H1 (cell line): Measurements from ENCODE around the gene BTBD16. TPM values are rescaled to one million over a fixed set of nuclear protein-coding genes. Genes with fewer than 3 reads are reported as not detected.
A peak's percentile ranks its signal among the peaks of the same experiment; 100 is the strongest.

Experiments used
- CTCF ChIA-PET: fragments of 300-600 bp; sonication (Branson Sonifier 250); formaldehyde crosslinking; loops from one replicate; lab custom pipeline; 2021; ENCODE audit not compliant: partially characterized antibody; lab: Charles Lee
- POLR2A ChIA-PET: fragments of 300-600 bp; sonication (Branson Sonifier 250); formaldehyde crosslinking; loops from one replicate; lab custom pipeline; 2021; ENCODE audit warnings: inconsistent platforms; ENCODE audit not compliant: partially characterized antibody; lab: Charles Lee
- DNase-seq, 2 experiments: peaks; one replicate each; pipeline versions ENCODE4 v3.0.0 to v3.0.0-alpha.2; 2010 to 2022; ENCODE audit warnings: low spot score in 2 of 2, low read depth in 1 of 2, mixed read lengths in 1 of 2
- FAIRE-seq: peaks from 2 replicates; lab custom pipeline; 2011; peaks lifted over from hg19 to GRCh38; lab: Jason Lieb, UNC
- H2AFZ ChIP-seq: 2 replicates; pipeline ENCODE4 v1.8.1; 2012; ENCODE audit warnings: low read length, inconsistent platforms
- H2AK5ac ChIP-seq: 2 replicates; pipeline ENCODE4 v1.6.1; 2013; ENCODE audit warnings: low read depth, low read length
- H2BK120ac ChIP-seq: replicated peaks from 2 replicates; pipeline ENCODE3; 2013; ENCODE audit warnings: low read depth, low read length, inconsistent platforms
- H2BK12ac ChIP-seq: 2 replicates; pipeline ENCODE4 v1.6.1; 2013; ENCODE audit warnings: low read depth, low read length
- H2BK15ac ChIP-seq: 2 replicates; pipeline ENCODE4 v1.6.1; 2013; ENCODE audit warnings: low read length
- H2BK20ac ChIP-seq: 2 replicates; pipeline ENCODE4 v1.6.1; 2013; ENCODE audit warnings: low read length
- H2BK5ac ChIP-seq: 2 replicates; pipeline ENCODE4 v1.6.1; 2013; ENCODE audit warnings: low read depth, low read length
- H3K14ac ChIP-seq: 2 replicates; pipeline ENCODE4 v1.6.1; 2013; ENCODE audit warnings: inconsistent platforms; ENCODE audit not compliant: insufficient read length
- H3K18ac ChIP-seq: 2 replicates; pipeline ENCODE4 v1.6.1; 2013; ENCODE audit warnings: low read length; ENCODE audit errors: extremely low read depth
- H3K23ac ChIP-seq: 2 replicates; pipeline ENCODE4 v1.6.1; 2013; ENCODE audit warnings: inconsistent platforms; ENCODE audit not compliant: insufficient read length
- H3K23me2 ChIP-seq: 2 replicates; pipeline ENCODE4 v1.6.1; 2013; ENCODE audit warnings: low read depth, low read length
- H3K27ac ChIP-seq: 2 replicates; pipeline ENCODE4 v1.6.1; 2011; ENCODE audit warnings: low read depth, low read length, inconsistent platforms
- H3K27me3 ChIP-seq, 4 experiments: replicated peaks in 1 of 4; 1 replicate in 1 of 4; 2 replicates in 3 of 4; pipeline versions ENCODE4 v1.6.1 to v1.8.1; 2011 to 2013; ENCODE audit warnings: low read length in 3 of 4, mild to moderate bottlenecking in 3 of 4, inconsistent platforms in 2 of 4, mixed read lengths in 2 of 4, moderate library complexity in 1 of 4; ENCODE audit not compliant: control insufficient read depth in 3 of 4, insufficient read depth in 3 of 4; ENCODE audit errors: extremely low read depth in 1 of 4
- H3K36me3 ChIP-seq, 4 experiments: 2 replicates each; pipeline versions ENCODE4 v1.6.1 to v1.8.1; 2011 to 2013; ENCODE audit warnings: mild to moderate bottlenecking in 4 of 4, low read length in 3 of 4, moderate library complexity in 2 of 4, control low read depth in 1 of 4, inconsistent platforms in 1 of 4; ENCODE audit not compliant: insufficient read depth in 4 of 4, control insufficient read depth in 2 of 4
- H3K4ac ChIP-seq: replicated peaks from 2 replicates; pipeline ENCODE3; 2013; ENCODE audit warnings: low read length, low read depth, mixed read lengths, inconsistent platforms; ENCODE audit not compliant: insufficient read length
- H3K4me1 ChIP-seq, 4 experiments: replicated peaks in 1 of 4; 1 replicate in 1 of 4; 2 replicates in 3 of 4; pipeline versions ENCODE4 v1.6.1 to v1.8.1; 2011 to 2013; ENCODE audit warnings: low read length in 3 of 4, inconsistent platforms in 2 of 4, mixed read lengths in 1 of 4; ENCODE audit not compliant: insufficient read depth in 4 of 4, control insufficient read depth in 3 of 4
- H3K4me2 ChIP-seq, 2 experiments: 2 replicates each; pipeline versions ENCODE4 v1.6.1 to v1.8.1; 2011 to 2013; ENCODE audit warnings: low read depth in 2 of 2, low read length in 2 of 2, control low read depth in 1 of 2, inconsistent platforms in 1 of 2, mild to moderate bottlenecking in 1 of 2; ENCODE audit not compliant: insufficient read depth in 1 of 2
- H3K4me3 ChIP-seq, 4 experiments: fragments of 200-600, 300-600 bp in 1 of 4; sonication (generic), shearing (Covaris generic), sonication (Bioruptor Twin) in 1 of 4; 2 replicates each; pipeline versions ENCODE4 v1.5.1 to v1.8.1; 2011 to 2016; ENCODE audit warnings: low read length in 4 of 4, low read depth in 3 of 4, control low read depth in 2 of 4, inconsistent platforms in 2 of 4, mild to moderate bottlenecking in 2 of 4, mixed read lengths in 1 of 4, moderate library complexity in 1 of 4; ENCODE audit not compliant: insufficient read depth in 2 of 4; ENCODE audit errors: extremely low read depth in 1 of 4
- H3K56ac ChIP-seq: replicated peaks from 2 replicates; pipeline ENCODE3; 2013; ENCODE audit warnings: low read depth, mild to moderate bottlenecking, mixed read lengths, low read length, inconsistent platforms; ENCODE audit not compliant: insufficient read length
- H3K79me1 ChIP-seq: 2 replicates; pipeline ENCODE4 v1.6.1; 2013; ENCODE audit warnings: low read depth, low read length, control low read depth
- H3K79me2 ChIP-seq, 2 experiments: 2 replicates each; pipeline versions ENCODE4 v1.6.1 to v1.8.1; 2012 to 2013; ENCODE audit warnings: low read length in 2 of 2, mild to moderate bottlenecking in 2 of 2, inconsistent platforms in 1 of 2; ENCODE audit not compliant: insufficient read depth in 2 of 2, control insufficient read depth in 1 of 2
- H3K9ac ChIP-seq, 4 experiments: replicated peaks in 1 of 4; 1 replicate in 1 of 4; 2 replicates in 3 of 4; pipeline versions ENCODE4 v1.6.1 to v1.8.1; 2011 to 2013; ENCODE audit warnings: low read depth in 3 of 4, low read length in 3 of 4, control low read depth in 2 of 4, mild to moderate bottlenecking in 2 of 4, moderate library complexity in 2 of 4, inconsistent platforms in 1 of 4; ENCODE audit errors: extremely low read depth in 1 of 4
- H3K9me3 ChIP-seq, 2 experiments: 2 replicates each; pipeline versions ENCODE4 v1.6.1 to v1.8.1; 2012 to 2013; ENCODE audit warnings: mild to moderate bottlenecking in 2 of 2, moderate library complexity in 2 of 2, control low read depth in 1 of 2, inconsistent platforms in 1 of 2, low read depth in 1 of 2, low read length in 1 of 2, mixed read lengths in 1 of 2; ENCODE audit not compliant: insufficient read depth in 2 of 2
- H4K20me1 ChIP-seq, 2 experiments: replicated peaks in 1 of 2; 2 replicates each; pipeline versions ENCODE3 to v1.8.1; 2011 to 2013; ENCODE audit warnings: inconsistent platforms in 2 of 2, low read length in 2 of 2, mild to moderate bottlenecking in 1 of 2; ENCODE audit not compliant: insufficient read depth in 2 of 2, control insufficient read depth in 1 of 2
- H4K5ac ChIP-seq: 2 replicates; pipeline ENCODE4 v1.6.1; 2013; ENCODE audit warnings: low read length, low read depth, mixed read lengths, inconsistent platforms; ENCODE audit not compliant: insufficient read length
- H4K8ac ChIP-seq: 2 replicates; pipeline ENCODE4 v1.8.0; 2013; ENCODE audit warnings: mild to moderate bottlenecking, moderate library complexity, low read length, inconsistent platforms; ENCODE audit not compliant: insufficient read depth; ENCODE audit errors: extremely low read depth
- H4K91ac ChIP-seq: replicated peaks from 2 replicates; pipeline ENCODE3; 2013; ENCODE audit warnings: low read length, mixed read lengths, inconsistent platforms; ENCODE audit not compliant: insufficient read length
- BRCA1 ChIP-seq: IDR thresholded peaks from 2 replicates; pipeline ENCODE4 v1.6.1; 2012; ENCODE audit warnings: low read depth, low read length, improper control_type of control experiment
- CBX8 ChIP-seq: fragments of 300-800, 300-1000 bp; sonication (generic); IDR thresholded peaks from 2 replicates; pipeline ENCODE4 v1.7.1; 2016; ENCODE audit warnings: low read depth, low read length, borderline replicate concordance
- EGR1 ChIP-seq: IDR thresholded peaks from 2 replicates; pipeline ENCODE4 v1.6.1; 2011; ENCODE audit warnings: low read depth, low read length, borderline replicate concordance
- WGBS, 2 experiments: shearing (Covaris generic) in 1 of 2; methylation state at CpG; one replicate each; pipeline versions ENCODE4 v1.1.6 to v1.1.7; 2013 to 2015; ENCODE audit warnings: low lambda C conversion rate in 2 of 2, mixed read lengths in 2 of 2, inconsistent platforms in 1 of 2, low coverage in 1 of 2, missing lambda C conversion rate in 1 of 2; ENCODE audit not compliant: insufficient replicate concordance in 2 of 2, insufficient coverage in 1 of 2, insufficient read length in 1 of 2; ENCODE audit errors: extremely low coverage in 1 of 2, missing lambda C conversion rate in 1 of 2; 5-methylcytosine and 5-hydroxymethylcytosine counted together
- polyA plus RNA-seq, 7 experiments: library from polyadenylated mRNA; depleted of rRNA in 3 of 7; stranded (reverse) in 5 of 7; unstranded in 2 of 7; fragments of >200 nt in 5 of 7; fragments of 200-250 nt in 2 of 7; gene quantifications; 1 replicate in 5 of 7; 2 replicates in 1 of 7; 4 replicates in 1 of 7; pipeline versions ENCODE4 v1.2.1 to v1.2.3, GENCODE V29; 2011 to 2013; ENCODE audit warnings: missing spikeins in 2 of 7, mixed read lengths in 2 of 7
- total RNA-seq: library from RNA; stranded (reverse); fragmentation: NEBNext Ultra II Directional; extraction: Animal tissue kit (Norgen Biotek cat#: 25700); gene quantifications from 2 replicates; pipeline ENCODE4 v1.2.1, GENCODE V29; 2021

BTBD16 gene
- total and polyA plus RNA-seq, 2 of the 8 experiments (the other 6 are each of a cell fraction or from before 2014, with no cell fraction given), result 0.05 TPM; not detected in 1

- no peak overlapping the region for H4K8ac ChIP-seq
- H3K56ac ChIP-seq, result peak overlapping the region; percentile 13
- H2AFZ ChIP-seq, result no peak overlapping the region
- H4K91ac ChIP-seq, result no peak overlapping the region
- no peak overlapping the region for H2BK20ac ChIP-seq
- H4K5ac ChIP-seq, result no peak overlapping the region
- H3K4me2 ChIP-seq, result no peak overlapping the region
- no peaks in the 10 kb centered on the region for H3K23me2 ChIP-seq
- H3K79me2 ChIP-seq, result no peaks in the 10 kb centered on the region
- H3K27ac ChIP-seq, result no peak overlapping the region
- no peak overlapping the region for H2BK15ac ChIP-seq
- H3K23ac ChIP-seq, result no peak overlapping the region
- no peaks in the 10 kb centered on the region for H3K79me1 ChIP-seq
- H3K9me3 ChIP-seq, result no peaks in the 10 kb centered on the region
- POLR2A ChIA-PET, result no interaction called here
- H3K36me3 ChIP-seq, result no peaks in the 10 kb centered on the region
- H3K14ac ChIP-seq, result no peak overlapping the region
- CTCF ChIA-PET, result interaction anchor here (0.6 to 3.3 kb wide), 11 partner anchors 11 to 269 kb away, joined by 3 to 14 read pairs (median 4); no protein-coding TSS in a partner anchor
- no peak overlapping the region for H2AK5ac ChIP-seq
- no peak overlapping the region for H3K9ac ChIP-seq
- no peaks in the 10 kb centered on the region for H3K27me3 ChIP-seq
- 0 out of 2 replicates have a peak overlapping the region, but pooled peaks have one; percentile 27 for H2BK12ac ChIP-seq
- FAIRE-seq, result no peak
- 93 to 100% methylated on average over 1 to 5 of the region's 5 CpGs for WGBS, 2 experiments
- no peak overlapping the region for H2BK5ac ChIP-seq
- no peak overlapping the region for H3K18ac ChIP-seq
- H3K4me3 ChIP-seq, result no peak overlapping the region
- H2BK120ac ChIP-seq, result no peak overlapping the region
- H3K4me1 ChIP-seq, result peaks cover 0 to 7% (median 1%) of the 10 kb centered on the region in 4 experiments; a peak in 3 of 7 replicates
- peak in 1 of 2 experiments; percentile 22 for DNase-seq
- H4K20me1 ChIP-seq, result no peaks in the 10 kb centered on the region
- H3K4ac ChIP-seq, result no peak overlapping the region
- TF ChIP-seq EGR1 (no peak), BRCA1 (no peak), CBX8 (no peak)
These were observed 39.9 kb downstream of the BTBD16 start for GRCh38 chr10:122311051-122311410.
